Measurements from ENCODE around the gene B9D2.

B9D2 gene

GRCh38 chr19:41330481-41330880 is 33.5 kb downstream of the B9D2 start:
- H3K36me3 ChIP-seq (ENCODE audit: insufficient read depth, low read length) = peaks cover 83% of the 10 kb centered on the region
- no peak overlapping the region for H3K27ac ChIP-seq (ENCODE audit: low read length)
- H4K20me1 ChIP-seq (ENCODE audit: insufficient read depth, low read length) = peaks cover 43% of the 10 kb centered on the region
- H3K9me3 ChIP-seq (ENCODE audit: insufficient read depth, low read length, severe bottlenecking) = no peaks in the 10 kb centered on the region
- peaks cover 27% of the 10 kb centered on the region for H3K79me2 ChIP-seq (ENCODE audit: insufficient read depth, low read length)
- no peak overlapping the region for H3K9ac ChIP-seq (ENCODE audit: low read depth, low read length)
- H3K4me3 ChIP-seq (ENCODE audit: low read depth in 1 of 2, low read length in 2 of 2) = no peak overlapping the region
- H3K4me2 ChIP-seq (ENCODE audit: insufficient read depth, low read length) = no peak overlapping the region
- ATAC-seq (ENCODE audit: insufficient read depth, low read depth) (no peak), DNase-seq (no peak)
- no peak overlapping the region for H2AFZ ChIP-seq (ENCODE audit: low read depth, low read length)
- TF ChIP-seq EZH2 (IDR thresholded peaks at IDR 0.05; ENCODE audit: borderline replicate concordance, low read depth, low read length, severe bottlenecking) = no peak
- TF ChIP-seq, protein P1, sequence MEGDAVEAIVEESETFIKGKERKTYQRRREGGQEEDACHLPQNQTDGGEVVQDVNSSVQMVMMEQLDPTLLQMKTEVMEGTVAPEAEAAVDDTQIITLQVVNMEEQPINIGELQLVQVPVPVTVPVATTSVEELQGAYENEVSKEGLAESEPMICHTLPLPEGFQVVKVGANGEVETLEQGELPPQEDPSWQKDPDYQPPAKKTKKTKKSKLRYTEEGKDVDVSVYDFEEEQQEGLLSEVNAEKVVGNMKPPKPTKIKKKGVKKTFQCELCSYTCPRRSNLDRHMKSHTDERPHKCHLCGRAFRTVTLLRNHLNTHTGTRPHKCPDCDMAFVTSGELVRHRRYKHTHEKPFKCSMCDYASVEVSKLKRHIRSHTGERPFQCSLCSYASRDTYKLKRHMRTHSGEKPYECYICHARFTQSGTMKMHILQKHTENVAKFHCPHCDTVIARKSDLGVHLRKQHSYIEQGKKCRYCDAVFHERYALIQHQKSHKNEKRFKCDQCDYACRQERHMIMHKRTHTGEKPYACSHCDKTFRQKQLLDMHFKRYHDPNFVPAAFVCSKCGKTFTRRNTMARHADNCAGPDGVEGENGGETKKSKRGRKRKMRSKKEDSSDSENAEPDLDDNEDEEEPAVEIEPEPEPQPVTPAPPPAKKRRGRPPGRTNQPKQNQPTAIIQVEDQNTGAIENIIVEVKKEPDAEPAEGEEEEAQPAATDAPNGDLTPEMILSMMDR (IDR thresholded peaks at IDR 0.05; ENCODE audit: borderline replicate concordance, extremely low read depth, low read length, poor library complexity, severe bottlenecking) = no peak
- no peaks in the 10 kb centered on the region for H3K27me3 ChIP-seq (ENCODE audit: insufficient read depth, low read length, poor library complexity)
- H3K4me1 ChIP-seq (ENCODE audit: insufficient read depth, low read length) = no peaks in the 10 kb centered on the region

DNA sequence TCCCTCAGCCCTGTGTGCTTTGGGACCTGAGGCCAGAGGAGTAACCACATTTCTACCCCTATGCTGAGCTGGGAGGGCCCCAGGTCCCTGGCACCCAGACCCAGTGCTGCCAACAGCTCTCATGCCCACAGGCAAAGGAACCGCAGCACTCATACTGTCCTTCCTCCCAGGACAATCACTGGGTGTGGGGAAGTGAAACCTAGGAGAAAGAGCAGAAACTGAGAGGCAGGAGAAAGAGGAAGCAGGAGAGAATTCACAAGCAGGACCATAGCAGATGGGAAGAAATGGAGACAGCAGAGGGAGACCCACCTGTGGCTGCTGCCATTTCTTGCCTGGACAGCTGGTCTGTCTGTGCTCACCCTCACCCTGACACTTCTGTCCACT is 35.1 kb downstream of the B9D2 start:
- Histone ChIP-seq H3K4me3 (ENCODE audit: low read depth in 1 of 2, low read length in 2 of 2) (no peak overlapping the region), H3K4me2 (ENCODE audit: insufficient read depth, low read length) (no peak overlapping the region), H3K9ac (ENCODE audit: low read depth, low read length) (no peak overlapping the region), H3K4me1 (ENCODE audit: insufficient read depth, low read length) (no peaks in the 10 kb centered on the region), H3K79me2 (ENCODE audit: insufficient read depth, low read length) (peaks cover 24% of the 10 kb centered on the region), H2AFZ (ENCODE audit: low read depth, low read length) (no peak overlapping the region), H3K36me3 (ENCODE audit: insufficient read depth, low read length) (peaks cover 85% of the 10 kb centered on the region), H4K20me1 (ENCODE audit: insufficient read depth, low read length) (peaks cover 49% of the 10 kb centered on the region), H3K9me3 (ENCODE audit: insufficient read depth, low read length, severe bottlenecking) (no peaks in the 10 kb centered on the region), H3K27ac (ENCODE audit: low read length) (no peak overlapping the region), H3K27me3 (ENCODE audit: insufficient read depth, low read length, poor library complexity) (no peaks in the 10 kb centered on the region)
- TF ChIP-seq, protein P1 (IDR thresholded peaks at IDR 0.05; ENCODE audit: borderline replicate concordance, extremely low read depth, low read length, poor library complexity, severe bottlenecking) = no peak
- no peak for TF ChIP-seq EZH2 (IDR thresholded peaks at IDR 0.05; ENCODE audit: borderline replicate concordance, low read depth, low read length, severe bottlenecking)
- DNase-seq (no peak), ATAC-seq (ENCODE audit: insufficient read depth, low read depth) (no peak)

GRCh38 chr19:41328157-41328841 is 35.6 kb downstream of the B9D2 start:
- no peak overlapping the region for H3K4me3 ChIP-seq (ENCODE audit: low read depth in 1 of 2, low read length in 2 of 2)
- H3K27ac ChIP-seq (ENCODE audit: low read length) = no peak overlapping the region
- no peaks in the 10 kb centered on the region for H3K4me1 ChIP-seq (ENCODE audit: insufficient read depth, low read length)
- H3K27me3 ChIP-seq (ENCODE audit: insufficient read depth, low read length, poor library complexity) = no peaks in the 10 kb centered on the region
- ATAC-seq (ENCODE audit: insufficient read depth, low read depth) = no peak
- DNase-seq = no peak
- peaks cover 54% of the 10 kb centered on the region for H4K20me1 ChIP-seq (ENCODE audit: insufficient read depth, low read length)
- H3K79me2 ChIP-seq (ENCODE audit: insufficient read depth, low read length) = peaks cover 20% of the 10 kb centered on the region
- H3K36me3 ChIP-seq (ENCODE audit: insufficient read depth, low read length) = peaks cover 85% of the 10 kb centered on the region
- no peak overlapping the region for H3K9ac ChIP-seq (ENCODE audit: low read depth, low read length)
- no peaks in the 10 kb centered on the region for H3K9me3 ChIP-seq (ENCODE audit: insufficient read depth, low read length, severe bottlenecking)
- no peak for TF ChIP-seq EZH2 (IDR thresholded peaks at IDR 0.05; ENCODE audit: borderline replicate concordance, low read depth, low read length, severe bottlenecking)
- no peak overlapping the region for H3K4me2 ChIP-seq (ENCODE audit: insufficient read depth, low read length)
- H2AFZ ChIP-seq (ENCODE audit: low read depth, low read length) = no peak overlapping the region

GRCh38 chr19:41327576-41328156 is 36.3 kb downstream of the B9D2 start:
- DNase-seq (no peak), ATAC-seq (ENCODE audit: insufficient read depth, low read depth) (no peak)
- Histone ChIP-seq H3K4me1 (ENCODE audit: insufficient read depth, low read length) (no peaks in the 10 kb centered on the region), H3K36me3 (ENCODE audit: insufficient read depth, low read length) (peaks cover 87% of the 10 kb centered on the region), H3K4me2 (ENCODE audit: insufficient read depth, low read length) (no peak overlapping the region), H4K20me1 (ENCODE audit: insufficient read depth, low read length) (peaks cover 58% of the 10 kb centered on the region), H3K9me3 (ENCODE audit: insufficient read depth, low read length, severe bottlenecking) (no peaks in the 10 kb centered on the region), H3K9ac (ENCODE audit: low read depth, low read length) (no peak overlapping the region), H3K27ac (ENCODE audit: low read length) (no peak overlapping the region), H3K27me3 (ENCODE audit: insufficient read depth, low read length, poor library complexity) (no peaks in the 10 kb centered on the region), H3K79me2 (ENCODE audit: insufficient read depth, low read length) (peaks cover 20% of the 10 kb centered on the region), H2AFZ (ENCODE audit: low read depth, low read length) (no peak overlapping the region), H3K4me3 (ENCODE audit: low read depth in 1 of 2, low read length in 2 of 2) (no peak overlapping the region)
- no peak for TF ChIP-seq EZH2 (IDR thresholded peaks at IDR 0.05; ENCODE audit: borderline replicate concordance, low read depth, low read length, severe bottlenecking)
- TF ChIP-seq, protein P1 (IDR thresholded peaks at IDR 0.05; ENCODE audit: borderline replicate concordance, extremely low read depth, low read length, poor library complexity, severe bottlenecking) = no peak
